ENCODE data around the gene ZSCAN10. TPM values are rescaled to one million over a fixed set of nuclear protein-coding genes. Genes with fewer than 3 reads are reported as not detected.

ZSCAN10 gene
- total RNA-seq, 1 experiment from 2014 or later = 207 TPM

GRCh38 chr16:3101018-3101840 lies 2.1 kb upstream of the ZSCAN10 start:
- Histone ChIP-seq H2AFZ (ENCODE audit: low read length) (no peak overlapping the region), H3K27me3 (ENCODE audit: insufficient read depth, low read length) (no peaks in the 10 kb centered on the region), H3K9ac (ENCODE audit: extremely low read depth, insufficient read length, low read length) (no peak overlapping the region), H3K9me3 (ENCODE audit: control insufficient read depth, low read depth, low read length) (no peaks in the 10 kb centered on the region), H3K4ac (ENCODE audit: low read depth, low read length) (no peak overlapping the region), H3T11ph (ENCODE audit: low read length) (no peak overlapping the region), H2BK120ac (ENCODE audit: low read depth, low read length, poor library complexity, severe bottlenecking) (no peak overlapping the region), H3K79me1 (ENCODE audit: insufficient read depth, low read depth, low read length, poor library complexity, severe bottlenecking) (no peaks in the 10 kb centered on the region), H2BK12ac (ENCODE audit: insufficient read length, low read depth, low read length) (no peak overlapping the region), H4K5ac (ENCODE audit: insufficient read length, low read depth, low read length) (no peak overlapping the region), H4K91ac (ENCODE audit: insufficient read length, low read depth, low read length) (no peak overlapping the region), H2AK5ac (ENCODE audit: insufficient read length, low read length) (no peak overlapping the region), H3K27ac (ENCODE audit: insufficient read length, low read depth, low read length) (peak overlapping the region; percentile 15), H4K8ac (replicated peaks; ENCODE audit: insufficient read length, low read depth, low read length) (no peak overlapping the region), H3K79me2 (ENCODE audit: insufficient read depth, low read length) (peaks cover 12% of the 10 kb centered on the region; the same call in 1 of the 2 replicates), H2BK20ac (ENCODE audit: low read depth, low read length, poor library complexity, severe bottlenecking) (no peak overlapping the region), H3K14ac (ENCODE audit: insufficient read depth, low read length) (no peak overlapping the region), H4K20me1 (ENCODE audit: control insufficient read depth, insufficient read depth, insufficient read length) (no peaks in the 10 kb centered on the region), H3K23me2 (ENCODE audit: insufficient read length, low read depth, low read length, poor library complexity, severe bottlenecking) (peaks cover 29% of the 10 kb centered on the region), H3K4me2 (ENCODE audit: insufficient read depth, insufficient read length, low read length) (peak overlapping the region; percentile 12), H3K4me1 (ENCODE audit: insufficient read depth, low read length) (peaks cover 8% of the 10 kb centered on the region), H3K56ac (ENCODE audit: insufficient read length, low read depth, low read length) (no peak overlapping the region), H3K18ac (ENCODE audit: insufficient read length, low read depth, low read length) (no peak overlapping the region), H2BK15ac (ENCODE audit: low read depth, low read length) (no peak overlapping the region), H3K23ac (ENCODE audit: insufficient read length, low read depth, low read length) (no peak overlapping the region), H2BK5ac (ENCODE audit: insufficient read length, low read length) (no peak overlapping the region)
- H3K4me3 Mint-ChIP-seq = peak overlapping the region; percentile 46 to 63
- H3K27ac Mint-ChIP-seq = peak overlapping the region; percentile 83 to 94 (median 91)
- peaks cover 8 to 24% (median 16%) of the 10 kb centered on the region in 3 experiments; a peak in 6 of 7 replicates for H3K36me3 Mint-ChIP-seq (ENCODE audit: insufficient read depth in 1 of 3, low read depth in 3 of 3)
- peak; percentile 83 for TF ChIP-seq CTCF (conservative IDR thresholded peaks at IDR 0.05)
- no peaks in the 10 kb centered on the region; the same call in 1 of the 2 replicates for H3K27me3 Mint-ChIP-seq (ENCODE audit: low read depth)
- DNase-seq = peak; percentile 74
- no CpG with 5 or more reads among the region's 29 CpGs for WGBS (ENCODE audit: extremely low coverage, insufficient read length, low lambda C conversion rate)
- no peaks in the 10 kb centered on the region; a peak in 1 of 5 replicates for H3K9me3 Mint-ChIP-seq
- peaks cover 51 to 52% of the 10 kb centered on the region in 2 experiments for H3K4me1 Mint-ChIP-seq

All from H9 (cell line).